ENCODE measurements around the gene NFS1.

GRCh38 chr20:35664466-35665206 lies 34.5 kb downstream of the NFS1 start, which contains the start of the genes CPNE1 and RBM12:
- TF ChIP-seq, protein P1, sequence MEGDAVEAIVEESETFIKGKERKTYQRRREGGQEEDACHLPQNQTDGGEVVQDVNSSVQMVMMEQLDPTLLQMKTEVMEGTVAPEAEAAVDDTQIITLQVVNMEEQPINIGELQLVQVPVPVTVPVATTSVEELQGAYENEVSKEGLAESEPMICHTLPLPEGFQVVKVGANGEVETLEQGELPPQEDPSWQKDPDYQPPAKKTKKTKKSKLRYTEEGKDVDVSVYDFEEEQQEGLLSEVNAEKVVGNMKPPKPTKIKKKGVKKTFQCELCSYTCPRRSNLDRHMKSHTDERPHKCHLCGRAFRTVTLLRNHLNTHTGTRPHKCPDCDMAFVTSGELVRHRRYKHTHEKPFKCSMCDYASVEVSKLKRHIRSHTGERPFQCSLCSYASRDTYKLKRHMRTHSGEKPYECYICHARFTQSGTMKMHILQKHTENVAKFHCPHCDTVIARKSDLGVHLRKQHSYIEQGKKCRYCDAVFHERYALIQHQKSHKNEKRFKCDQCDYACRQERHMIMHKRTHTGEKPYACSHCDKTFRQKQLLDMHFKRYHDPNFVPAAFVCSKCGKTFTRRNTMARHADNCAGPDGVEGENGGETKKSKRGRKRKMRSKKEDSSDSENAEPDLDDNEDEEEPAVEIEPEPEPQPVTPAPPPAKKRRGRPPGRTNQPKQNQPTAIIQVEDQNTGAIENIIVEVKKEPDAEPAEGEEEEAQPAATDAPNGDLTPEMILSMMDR (IDR thresholded peaks at IDR 0.05; ENCODE audit: low read length), result peak; percentile 3; the same call in 1 of the 2 replicates
- TF ChIP-seq EZH2 (IDR thresholded peaks at IDR 0.05; ENCODE audit: borderline replicate concordance, low read length), result no peak
